Left forelimb (tissue), 1 donor: Measurements from ENCODE around the gene FLNC.

Experiments
- DNase-seq: peaks from one replicate; pipeline ENCODE4 v3.0.0-alpha.2; 2018; ENCODE audit warnings: low spot score

The FLNC gene

DNA sequence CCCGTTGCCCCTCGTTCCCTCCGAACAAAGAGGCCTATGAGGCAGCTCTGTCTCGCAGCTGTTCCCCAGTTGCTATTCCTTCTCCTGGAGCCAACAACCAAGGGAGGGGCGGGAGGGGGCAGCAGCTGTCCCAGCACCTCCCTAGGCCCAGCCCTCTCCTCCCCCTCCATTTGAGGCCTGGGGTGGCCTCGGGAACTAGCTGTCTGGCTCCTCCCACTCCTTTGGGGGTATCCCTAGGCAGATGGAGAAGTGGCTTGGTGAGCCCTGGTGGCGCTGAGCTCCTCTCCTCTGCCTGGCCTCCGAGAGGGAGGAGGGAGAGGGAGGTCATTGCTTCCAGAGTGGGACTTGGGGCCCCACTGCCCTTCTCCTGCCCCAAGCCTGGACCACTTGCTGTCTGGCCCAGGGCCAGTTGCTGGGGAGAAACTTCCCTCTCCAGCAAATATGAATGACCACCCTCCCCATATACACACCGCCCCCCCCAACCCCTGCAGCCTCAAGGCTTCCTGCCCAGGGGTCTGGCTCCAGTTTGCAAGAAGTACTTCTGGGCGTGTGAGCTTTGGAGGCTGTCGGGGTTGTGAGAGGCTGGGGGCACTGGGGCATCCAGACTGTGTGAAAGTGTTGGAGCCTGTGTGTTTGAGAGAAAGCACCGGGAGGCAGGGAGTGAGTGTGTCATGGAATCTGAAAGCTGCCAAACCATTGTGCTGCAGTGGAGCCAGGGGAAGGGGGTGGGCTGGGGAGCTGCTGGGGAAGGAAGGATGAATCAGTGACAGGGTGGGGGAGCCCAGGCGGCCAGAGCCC lies 3.1 kb downstream of the FLNC start:
- DNase-seq: peak; percentile 92

GRCh38 chr7:128833946-128834325 lies 3.7 kb downstream of the FLNC start:
- DNase-seq: no peak

GRCh38 chr7:128835231-128835751 lies 5.1 kb downstream of the FLNC start:
- no peak for DNase-seq

DNA sequence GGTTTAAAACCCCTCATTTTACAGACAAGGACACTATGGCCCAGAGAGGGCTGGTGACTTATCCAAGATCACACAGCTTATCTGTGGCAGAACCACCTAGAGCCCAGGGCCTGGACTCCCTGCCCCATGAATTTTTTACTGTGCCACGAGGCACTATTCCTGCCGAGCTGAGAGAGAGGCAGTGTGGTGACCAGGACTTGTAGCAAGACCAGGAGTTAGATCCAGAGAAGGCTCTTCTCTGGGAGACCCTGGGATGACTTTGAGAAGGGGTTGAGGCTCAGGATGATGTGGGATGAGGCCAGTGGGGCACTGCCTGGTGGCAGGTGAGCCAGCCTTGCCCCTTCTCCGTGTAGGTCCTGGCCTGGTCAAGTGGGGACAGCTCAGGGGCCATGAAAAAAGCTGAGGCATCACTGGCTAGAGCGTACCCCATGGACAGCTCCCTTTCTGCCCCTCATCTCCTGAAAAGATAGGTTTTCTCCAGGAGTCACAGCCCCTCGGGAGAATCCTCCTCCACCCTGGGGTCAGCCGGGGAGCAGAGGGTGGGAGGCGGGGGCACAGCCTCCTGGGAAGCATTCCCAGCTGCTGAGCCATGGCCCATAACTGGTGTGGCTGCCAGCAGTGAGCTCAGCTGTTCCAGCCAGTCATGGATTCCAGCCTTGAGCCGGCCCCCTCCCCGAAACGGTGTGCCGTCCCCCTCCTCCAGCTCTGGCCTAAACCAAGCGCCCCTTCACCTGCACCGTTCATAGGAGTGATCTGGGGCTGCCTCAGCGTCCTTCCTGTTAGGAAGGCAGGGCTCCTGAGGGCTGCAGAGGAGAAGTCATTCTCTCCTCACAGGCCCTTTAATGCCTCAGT lies 5.8 kb downstream of the FLNC start:
- peak; percentile 80 for DNase-seq

- no peak for DNase-seq
Observed at GRCh38 chr7:128836729-128837348, 6.6 kb downstream of the FLNC start.

GRCh38 chr7:128837521-128837921 lies 7.3 kb downstream of the FLNC start:
- no peak for DNase-seq

GRCh38 chr7:128838109-128838779 lies 8.0 kb downstream of the FLNC start:
- DNase-seq: no peak

GRCh38 chr7:128838981-128839731 lies 8.9 kb downstream of the FLNC start:
- no peak for DNase-seq

- DNase-seq: no peak
Observed at GRCh38 chr7:128839751-128840177, 9.6 kb downstream of the FLNC start.

DNA sequence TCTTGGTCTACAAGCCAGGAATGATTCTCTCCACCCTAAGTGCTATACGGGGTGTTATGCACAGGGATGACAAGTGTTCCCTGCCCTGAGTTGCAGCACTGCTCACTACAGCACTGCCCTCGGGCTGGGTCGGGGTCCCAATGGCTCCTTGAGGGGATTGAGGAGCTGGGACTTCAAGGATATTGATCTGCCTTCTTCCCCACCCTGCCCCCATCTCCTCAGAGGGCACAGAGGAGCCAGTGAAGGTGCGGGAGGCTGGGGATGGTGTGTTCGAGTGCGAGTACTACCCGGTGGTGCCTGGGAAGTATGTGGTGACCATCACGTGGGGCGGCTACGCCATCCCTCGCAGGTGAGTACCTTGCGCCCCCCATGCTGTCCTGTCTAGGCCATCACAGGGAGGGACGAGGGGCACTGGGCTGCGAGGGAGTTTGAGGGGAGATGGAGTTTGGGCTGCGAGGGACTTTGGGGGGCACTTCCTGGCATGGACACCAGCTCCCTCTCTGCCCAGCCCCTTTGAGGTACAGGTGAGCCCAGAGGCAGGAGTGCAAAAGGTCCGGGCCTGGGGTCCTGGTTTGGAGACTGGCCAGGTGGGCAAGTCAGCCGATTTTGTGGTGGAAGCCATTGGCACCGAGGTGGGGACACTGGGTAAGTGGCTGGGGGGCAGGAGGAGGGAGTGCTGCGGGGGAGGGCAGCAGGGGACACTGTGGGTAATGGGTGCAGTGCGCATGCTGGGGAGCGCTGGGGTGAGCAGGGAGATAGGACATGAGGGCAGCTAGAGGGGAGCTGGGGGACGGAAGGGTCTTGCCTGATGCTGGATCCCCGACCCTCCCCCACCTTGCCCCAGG lies 10.3 kb downstream of the FLNC start:
- DNase-seq: no peak

GRCh38 chr7:128841171-128841690 lies 11.0 kb downstream of the FLNC start:
- no peak for DNase-seq

DNA sequence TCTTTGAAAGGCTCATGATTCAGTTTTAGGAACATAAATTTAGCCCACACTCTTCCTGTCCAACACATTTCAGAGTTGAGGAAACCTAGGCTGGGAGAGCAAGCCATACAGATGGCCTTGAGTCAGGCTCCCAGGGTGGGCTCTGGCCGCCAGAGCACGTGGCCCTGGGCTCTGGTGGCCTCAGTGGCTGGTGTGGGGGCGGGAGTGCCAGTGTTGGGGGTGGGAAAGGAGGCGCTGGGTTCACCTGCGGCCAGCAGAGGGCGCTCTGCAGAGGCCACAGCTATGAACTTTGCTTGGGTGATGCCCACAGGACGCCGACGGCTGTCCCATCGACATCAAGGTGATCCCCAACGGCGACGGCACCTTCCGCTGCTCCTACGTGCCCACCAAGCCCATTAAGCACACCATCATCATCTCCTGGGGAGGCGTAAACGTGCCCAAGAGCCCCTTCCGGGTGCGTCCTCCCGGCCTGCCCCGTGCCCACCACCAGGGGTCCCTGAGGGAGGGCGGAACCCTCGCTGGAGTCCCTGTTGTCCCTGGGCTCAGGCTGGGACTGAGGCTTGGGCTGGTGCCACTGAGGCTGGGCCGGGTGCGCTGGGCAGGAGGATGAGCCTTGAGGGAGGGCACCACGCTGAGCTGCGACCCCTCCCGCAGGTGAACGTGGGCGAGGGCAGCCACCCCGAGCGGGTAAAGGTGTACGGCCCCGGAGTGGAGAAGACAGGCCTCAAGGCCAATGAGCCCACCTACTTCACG lies 11.9 kb downstream of the FLNC start:
- no peak for DNase-seq

DNA sequence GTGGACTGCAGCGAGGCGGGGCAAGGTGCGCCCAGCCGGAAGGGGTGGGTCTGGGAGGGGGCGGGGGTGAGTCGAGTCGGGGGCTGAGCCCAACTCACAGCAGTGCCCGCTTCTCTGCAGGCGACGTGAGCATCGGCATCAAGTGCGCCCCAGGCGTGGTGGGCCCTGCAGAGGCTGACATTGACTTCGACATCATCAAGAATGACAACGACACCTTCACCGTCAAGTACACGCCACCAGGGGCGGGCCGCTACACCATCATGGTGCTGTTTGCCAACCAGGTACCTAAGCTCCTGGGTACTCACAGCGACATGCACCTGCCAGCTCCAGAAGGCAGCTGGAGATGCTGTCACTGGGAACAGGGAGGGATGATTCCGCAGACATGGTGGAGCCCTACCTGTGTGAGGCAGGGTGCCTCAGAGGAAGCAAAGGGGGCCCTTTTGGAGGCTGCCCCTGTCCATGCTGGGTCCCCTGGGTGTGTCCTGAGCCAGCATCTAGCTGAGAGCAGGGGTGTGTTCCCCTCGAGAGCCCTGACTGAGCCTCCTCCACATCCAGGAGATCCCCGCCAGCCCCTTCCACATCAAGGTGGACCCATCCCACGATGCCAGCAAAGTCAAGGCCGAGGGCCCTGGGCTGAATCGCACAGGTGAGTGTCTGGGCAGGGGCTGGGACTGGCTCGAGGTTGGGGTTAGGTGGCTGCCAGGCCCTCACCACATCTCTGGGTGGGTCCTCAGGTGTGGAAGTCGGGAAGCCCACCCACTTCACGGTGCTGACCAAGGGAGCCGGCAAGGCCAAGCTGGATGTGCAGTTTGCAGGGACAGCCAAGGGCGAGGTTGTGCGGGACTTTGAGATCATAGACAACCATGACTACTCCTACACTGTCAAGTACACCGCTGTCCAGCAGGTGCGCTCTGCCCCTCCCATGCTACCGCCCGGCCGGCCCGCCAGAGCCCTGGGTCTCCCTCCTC lies 12.8 kb downstream of the FLNC start:
- DNase-seq: no peak

GRCh38 chr7:128843938-128844621 lies 13.9 kb downstream of the FLNC start:
- no peak for DNase-seq

- no peak for DNase-seq
Observed at GRCh38 chr7:128844777-128845311, 14.6 kb downstream of the FLNC start.

- no peak for DNase-seq
Observed at GRCh38 chr7:128845475-128845874, 15.3 kb downstream of the FLNC start.

DNA sequence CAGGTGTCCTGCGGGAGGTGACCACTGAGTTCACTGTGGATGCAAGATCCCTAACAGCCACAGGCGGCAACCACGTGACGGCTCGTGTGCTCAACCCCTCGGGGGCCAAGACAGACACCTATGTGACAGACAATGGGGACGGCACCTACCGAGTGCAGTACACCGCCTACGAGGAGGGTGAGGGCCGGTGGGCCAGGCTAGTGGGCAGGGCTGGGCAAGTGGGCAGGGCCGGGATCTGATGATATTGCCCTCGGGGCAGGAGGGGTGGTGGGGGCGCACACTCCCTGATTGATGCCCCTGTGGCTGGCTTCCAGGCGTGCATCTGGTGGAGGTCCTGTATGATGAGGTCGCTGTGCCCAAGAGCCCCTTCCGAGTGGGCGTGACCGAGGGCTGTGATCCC lies 15.8 kb downstream of the FLNC start:
- no peak for DNase-seq
